NCI-H2171 (cell line): ENCODE measurements around the gene ARFGAP1.

ENCODE experiments used
- DNase-seq: peaks from one replicate; lab custom pipeline; 2025; lab: John Stamatoyannopoulos, UW

Gene ARFGAP1

GRCh38 chr20:63272105-63273058, at the start of gene ARFGAP1:
TSS of gene ARFGAP1 (plus strand) at chr20:63272813. CDS start at chr20:63275581, 2,768 bp downstream.
- DNase-seq = peak; percentile 91

- peak; percentile 28 for DNase-seq
Measured at GRCh38 chr20:63223121-63223825, 49.3 kb upstream of the ARFGAP1 start.

- DNase-seq = no peak
Measured at GRCh38 chr20:63223826-63224207, 48.8 kb upstream of the ARFGAP1 start.

GRCh38 chr20:63224412-63225081, 48.1 kb upstream of the ARFGAP1 start:
- DNase-seq = no peak

- DNase-seq = no peak
Measured at GRCh38 chr20:63225082-63225454, 47.5 kb upstream of the ARFGAP1 start.

- no peak for DNase-seq
Measured at GRCh38 chr20:63226042-63226943, 46.3 kb upstream of the ARFGAP1 start.

DNA sequence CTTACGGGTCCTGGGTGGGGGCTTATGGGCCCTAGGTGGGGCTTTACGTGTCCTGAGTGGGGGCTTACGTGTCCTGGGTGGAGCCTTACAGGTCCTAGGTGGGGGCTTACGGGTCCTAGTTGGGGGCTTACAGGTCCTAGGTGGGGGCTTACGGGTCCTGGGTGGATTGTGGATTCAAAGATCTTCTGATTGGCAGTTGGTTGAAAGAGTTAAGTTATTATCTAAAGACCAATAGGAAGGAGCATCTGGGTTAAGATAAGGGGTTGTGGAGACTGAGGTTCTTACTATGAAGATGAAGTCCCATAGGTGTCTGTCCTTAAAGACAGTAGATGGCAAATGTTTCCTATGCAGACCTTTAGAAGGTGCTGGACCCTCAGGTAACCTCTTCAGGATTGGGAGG, 45.4 kb upstream of the ARFGAP1 start:
- DNase-seq = no peak

- peak; percentile 37 for DNase-seq
Measured at GRCh38 chr20:63228806-63229205, 43.8 kb upstream of the ARFGAP1 start.

- DNase-seq = no peak
Measured at GRCh38 chr20:63230800-63231268, 41.8 kb upstream of the ARFGAP1 start.

- no peak for DNase-seq
Measured at GRCh38 chr20:63232235-63233060, 40.2 kb upstream of the ARFGAP1 start.

DNA sequence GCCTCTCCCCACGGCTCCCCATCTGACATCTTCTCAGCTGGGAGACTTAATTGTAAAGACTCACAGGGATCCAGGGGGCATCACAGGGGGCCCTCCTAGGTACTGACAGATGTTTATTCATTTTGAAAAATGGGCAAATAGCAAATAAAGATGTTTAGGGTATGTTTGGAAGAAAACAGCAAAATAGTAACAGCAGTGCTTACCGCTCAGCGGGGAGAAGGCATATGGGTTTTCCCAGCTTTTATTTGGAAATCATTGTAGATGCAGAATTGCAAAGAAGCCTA, 39.6 kb upstream of the ARFGAP1 start:
- no peak for DNase-seq

DNA sequence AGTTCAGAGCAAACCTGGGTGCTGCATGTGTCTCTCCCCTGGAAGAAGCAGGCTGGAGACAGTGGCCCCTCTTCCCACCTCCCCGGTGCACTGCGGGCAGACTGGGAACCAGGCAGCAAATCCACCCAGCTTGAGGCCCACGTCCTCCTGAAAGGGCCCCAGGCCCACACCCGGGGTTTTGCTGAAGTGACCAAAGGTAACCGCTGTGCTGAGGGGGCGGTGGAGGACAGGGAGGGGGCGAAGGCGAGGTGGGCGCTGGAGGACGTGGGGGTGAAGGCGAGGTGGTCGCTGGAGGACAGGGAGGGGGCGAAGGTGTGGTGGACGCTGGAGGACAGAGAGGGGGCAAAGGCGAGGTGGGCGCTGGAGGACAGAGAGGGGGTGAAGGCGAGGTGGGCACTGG, 38.7 kb upstream of the ARFGAP1 start:
- no peak for DNase-seq

- DNase-seq = peak; percentile 69
Measured at GRCh38 chr20:63234693-63235398, 37.8 kb upstream of the ARFGAP1 start.

DNA sequence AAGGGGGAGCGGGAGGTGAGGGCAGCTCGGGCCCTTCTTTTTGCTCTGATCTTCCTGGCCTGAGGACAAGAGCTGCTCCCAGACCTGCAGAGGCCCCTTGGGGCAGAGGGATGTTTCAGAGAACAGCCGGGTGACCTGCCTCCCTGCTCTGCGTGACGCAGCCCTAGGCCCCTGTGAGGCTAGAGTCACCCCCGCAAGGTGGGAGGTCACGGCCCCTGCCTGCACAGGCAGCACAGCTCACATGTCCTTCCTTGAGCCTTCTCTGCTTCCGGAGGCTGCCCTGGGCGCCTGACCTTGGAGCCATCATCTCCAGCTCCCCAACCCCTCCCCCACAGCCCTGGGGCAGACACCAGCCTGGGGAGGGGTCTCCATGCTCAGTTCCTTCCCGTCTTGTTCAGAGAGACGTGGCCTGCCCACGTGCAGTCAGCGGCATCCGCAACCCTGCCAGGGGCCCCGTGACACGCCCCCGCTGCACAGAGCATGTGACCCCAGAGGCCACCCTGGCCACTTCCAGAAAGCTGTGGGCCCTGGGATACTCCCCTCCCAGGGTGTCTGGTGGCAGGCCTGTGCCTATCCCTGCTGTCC, 37.1 kb upstream of the ARFGAP1 start, which contains the start of gene BIRC7:
Gene BIRC7 (plus strand): TSS at position 507 of the 585 bp plus-strand sequence. CDS start 192 bp downstream, outside the sequence.
- no peak for DNase-seq

DNA sequence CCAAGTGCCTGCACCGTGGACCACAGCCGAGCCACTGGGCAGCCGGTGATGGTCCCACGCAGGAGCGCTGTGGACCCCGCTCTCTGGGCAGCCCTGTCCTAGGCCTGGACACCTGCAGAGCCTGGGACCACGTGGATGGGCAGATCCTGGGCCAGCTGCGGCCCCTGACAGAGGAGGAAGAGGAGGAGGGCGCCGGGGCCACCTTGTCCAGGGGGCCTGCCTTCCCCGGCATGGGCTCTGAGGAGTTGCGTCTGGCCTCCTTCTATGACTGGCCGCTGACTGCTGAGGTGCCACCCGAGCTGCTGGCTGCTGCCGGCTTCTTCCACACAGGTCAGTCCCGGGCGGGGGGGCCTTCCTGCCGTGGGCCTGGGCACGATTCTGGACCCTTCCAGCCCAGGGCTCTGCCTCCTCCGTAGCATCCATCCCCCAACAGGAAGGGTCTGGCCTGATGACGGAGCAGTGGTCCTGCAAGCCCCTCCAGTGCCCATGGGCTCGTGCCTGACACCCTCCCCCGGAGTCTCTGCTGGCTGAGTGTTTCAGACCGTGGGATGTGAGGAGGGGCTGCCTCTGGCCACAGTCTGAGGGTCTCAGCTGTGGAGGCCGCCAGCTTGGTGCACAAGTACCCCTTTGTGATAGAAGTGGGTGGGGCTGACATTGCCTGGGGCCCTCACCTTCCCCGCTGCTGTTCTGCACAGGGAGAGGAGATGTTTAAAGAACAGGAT, 36.3 kb upstream of the ARFGAP1 start:
- DNase-seq = no peak

DNA sequence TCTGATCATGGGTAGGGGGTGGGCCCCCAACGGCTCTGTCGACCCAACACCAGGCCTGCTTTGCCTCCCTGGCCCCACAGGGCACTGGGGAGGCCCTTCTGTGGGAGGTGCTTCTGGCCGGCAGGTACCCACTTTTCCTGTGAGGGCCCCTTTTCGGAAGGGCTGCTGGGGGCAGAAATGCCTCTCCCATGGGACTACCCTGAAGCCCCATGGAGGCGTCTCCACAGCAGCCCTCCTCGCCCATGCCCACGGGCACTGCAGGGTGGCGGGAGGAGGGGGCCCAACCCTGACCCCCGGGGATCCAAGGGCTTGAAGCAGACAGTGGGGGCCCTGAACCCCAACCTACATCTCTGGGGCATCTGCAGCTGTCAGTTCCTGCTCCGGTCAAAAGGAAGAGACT, 34.6 kb upstream of the ARFGAP1 start:
- no peak for DNase-seq

GRCh38 chr20:63238514-63239125, 34.0 kb upstream of the ARFGAP1 start:
- DNase-seq = no peak

DNA sequence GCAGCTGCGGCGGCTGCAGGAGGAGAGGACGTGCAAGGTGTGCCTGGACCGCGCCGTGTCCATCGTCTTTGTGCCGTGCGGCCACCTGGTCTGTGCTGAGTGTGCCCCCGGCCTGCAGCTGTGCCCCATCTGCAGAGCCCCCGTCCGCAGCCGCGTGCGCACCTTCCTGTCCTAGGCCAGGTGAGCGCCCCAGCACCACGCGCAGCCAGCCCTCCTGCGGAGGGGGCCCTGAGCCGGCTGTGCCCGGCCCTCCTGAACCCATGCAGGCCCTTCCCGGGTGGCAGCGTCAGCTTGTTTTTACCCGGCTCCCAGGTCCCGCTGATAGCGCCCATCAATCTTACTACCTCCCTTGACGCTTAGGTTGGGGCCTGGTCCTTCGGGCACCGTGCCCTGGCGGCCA, 33.2 kb upstream of the ARFGAP1 start:
- DNase-seq = no peak
